ENCODE measurements around the gene ERCC6L.

DNA sequence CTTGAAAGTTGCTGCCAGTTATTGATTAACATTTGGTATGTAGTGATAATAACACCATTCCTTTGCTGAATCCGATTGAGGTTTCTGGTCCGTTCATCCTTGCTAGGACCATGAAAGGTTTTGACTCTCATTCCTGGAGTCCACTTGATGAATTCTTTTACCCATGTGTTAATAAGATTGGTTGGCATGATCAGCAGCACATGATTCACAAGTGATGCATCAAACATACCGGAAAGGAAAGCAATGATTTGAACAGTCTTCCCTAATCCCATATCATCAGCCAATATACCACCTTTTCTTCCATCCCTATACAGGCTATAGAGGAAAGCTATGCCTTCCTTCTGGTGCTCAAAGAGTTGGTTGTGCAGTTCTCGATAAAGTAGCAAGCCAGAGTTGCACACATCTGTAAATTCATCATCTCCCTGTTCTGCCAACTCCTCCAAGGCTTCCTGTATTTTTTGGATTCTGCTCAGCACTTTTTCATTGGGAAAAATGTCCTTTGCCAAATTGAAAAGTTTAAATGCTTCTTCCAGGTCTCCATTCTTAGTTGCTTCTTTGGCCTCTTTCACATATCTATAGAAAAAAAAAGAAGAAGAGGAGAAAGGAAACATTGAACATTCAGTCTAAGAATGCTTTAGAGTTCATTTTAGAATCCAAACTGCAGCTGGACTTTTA lies 30.6 kb downstream of the ERCC6L start:
- TF ChIP-seq CTCF (IDR thresholded peaks at IDR 0.05) (no peak), EP300 (IDR thresholded peaks at IDR 0.05) (no peak)
